K562 (cell line): Measurements from ENCODE around the gene ULBP2. TPM values are rescaled to one million over a fixed set of nuclear protein-coding genes. Genes with fewer than 3 reads are reported as not detected.

Experiments
- ATAC-seq: fragments of 200-7000 bp; cut with Tn5 transposase; 3 replicates; pipeline ENCODE4 v1.9.1; 2020; ENCODE audit warnings: moderate library complexity
- BruUV-seq: library from RNA; stranded (reverse); fragments of 400-500 nt; replicated peaks from 2 replicates; lab custom pipeline; 2021; lab: Mats Ljungman, UMichigan
- CTCF ChIA-PET: fragments of 300-600 bp; formaldehyde crosslinking; extraction: SDS; loops from one replicate; lab custom pipeline; 2021; ENCODE audit warnings: low intra/inter-chr PET ratio; lab: Yijun Ruan, JAX
- POLR2A ChIA-PET: fragments of 300-600, 350-650 bp; sonication (Branson Sonifier 250); formaldehyde crosslinking; extraction: SDS; loops from one replicate; lab custom pipeline; 2021; ENCODE audit warnings: antibody characterized with exemption, inconsistent platforms; lab: Yijun Ruan, JAX
- DNase-seq, 4 experiments: peaks; one replicate each; pipeline versions ENCODE4 v3.0.0 to v3.0.0-alpha.2; 2011 to 2018; ENCODE audit warnings: low spot score in 3 of 4, mixed read lengths in 3 of 4; ENCODE audit errors: extremely low read depth in 1 of 4
- FAIRE-seq: peaks from 2 replicates; lab custom pipeline; 2011; peaks lifted over from hg19 to GRCh38; lab: Jason Lieb, UNC
- H2AFZ ChIP-seq: 2 replicates; pipeline ENCODE4 v1.6.0; 2011; ENCODE audit warnings: low read depth, low read length, control low read depth, inconsistent platforms
- H3K27ac ChIP-seq: fragments of 200-600 bp; 3 replicates; pipeline ENCODE4 v1.8.0; 2011; ENCODE audit warnings: low read depth, mild to moderate bottlenecking, control low read depth, inconsistent platforms, low read length, moderate library complexity, mixed read lengths; ENCODE audit errors: extremely low read depth
- H3K27me3 ChIP-seq, 2 experiments: fragments of 300-600 bp in 1 of 2; 2 replicates in 1 of 2; 3 replicates in 1 of 2; pipeline versions ENCODE4 v1.6.0 to v1.8.0; 2011; ENCODE audit warnings: inconsistent platforms in 2 of 2, low read length in 2 of 2, mild to moderate bottlenecking in 1 of 2, mixed read lengths in 1 of 2, moderate library complexity in 1 of 2; ENCODE audit not compliant: control insufficient read depth in 2 of 2, insufficient read depth in 2 of 2
- H3K36me3 ChIP-seq: fragments of 300-600 bp; 3 replicates; pipeline ENCODE4 v1.8.0; 2011; ENCODE audit warnings: mild to moderate bottlenecking, low read length, inconsistent platforms; ENCODE audit not compliant: control insufficient read depth, insufficient read depth
- H3K4me1 ChIP-seq, 2 experiments: fragments of 200-600 bp in 1 of 2; replicated peaks in 1 of 2; 2 replicates in 1 of 2; 3 replicates in 1 of 2; pipeline versions ENCODE4 v1.5.1 to v1.8.0; 2011; ENCODE audit warnings: inconsistent platforms in 2 of 2, low read length in 2 of 2, mild to moderate bottlenecking in 1 of 2, mixed read lengths in 1 of 2, moderate library complexity in 1 of 2; ENCODE audit not compliant: control insufficient read depth in 2 of 2, insufficient read depth in 2 of 2
- H3K4me2 ChIP-seq: 2 replicates; pipeline ENCODE4 v1.6.1; 2011; ENCODE audit warnings: low read length, control low read depth, inconsistent platforms, mixed read lengths; ENCODE audit not compliant: insufficient read depth
- H3K4me3 ChIP-seq: fragments of 200-600 bp; sonication (generic), shearing (Covaris generic); 2 replicates; pipeline ENCODE4 v1.5.1; 2016; ENCODE audit warnings: control low read depth, inconsistent platforms
- H3K79me2 ChIP-seq: fragments of 200-600 bp; 3 replicates; pipeline ENCODE4 v1.8.0; 2011; ENCODE audit warnings: low read length, inconsistent platforms; ENCODE audit not compliant: control insufficient read depth, insufficient read depth
- H3K9ac ChIP-seq, 2 experiments: 2 replicates each; pipeline versions ENCODE4 v1.6.0 to v1.6.1; 2011; ENCODE audit warnings: low read depth in 2 of 2, low read length in 2 of 2, control low read depth in 1 of 2, inconsistent platforms in 1 of 2, mild to moderate bottlenecking in 1 of 2, mixed read lengths in 1 of 2; ENCODE audit not compliant: insufficient read depth in 1 of 2
- H3K9me1 ChIP-seq: one replicate; pipeline ENCODE4 v1.6.0; 2011; ENCODE audit warnings: inconsistent platforms, mild to moderate bottlenecking, low read length, moderate library complexity; ENCODE audit not compliant: control insufficient read depth, insufficient read depth
- H3K9me3 ChIP-seq: replicated peaks from 2 replicates; pipeline ENCODE4 v1.5.1; 2011; ENCODE audit warnings: low read depth, low read length, inconsistent platforms; ENCODE audit not compliant: control insufficient read depth, insufficient read depth
- H4K20me1 ChIP-seq: replicated peaks from 2 replicates; pipeline ENCODE4 v1.6.1; 2011; ENCODE audit warnings: low read length, inconsistent platforms, mixed read lengths; ENCODE audit not compliant: control insufficient read depth, insufficient read depth
- FOXA1 ChIP-seq: fragments of 450-650 bp; IDR thresholded peaks from 2 replicates; pipeline ENCODE4 v1.6.1; 2016; ENCODE audit warnings: mild to moderate bottlenecking, borderline replicate concordance
- HLTF ChIP-seq: fragments of 450-650 bp; IDR thresholded peaks from 2 replicates; pipeline ENCODE4 v1.6.1; 2016
- JUNB ChIP-seq: fragments of 450-650 bp; formaldehyde crosslinking; conservative IDR thresholded peaks from 2 replicates; pipeline ENCODE4 v1.4.0; 2020; ENCODE audit warnings: mild to moderate bottlenecking
- ZNF217 ChIP-seq: sonication (generic); formaldehyde crosslinking; IDR thresholded peaks from 2 replicates; pipeline ENCODE4 v1.8.0; 2022; ENCODE audit warnings: mild to moderate bottlenecking, missing genetic modification reagents
- ZNF280A ChIP-seq: fragments of 450-650 bp; IDR thresholded peaks from 2 replicates; pipeline ENCODE4 v1.6.1; 2018; ENCODE audit warnings: mild to moderate bottlenecking, low read depth; ENCODE audit not compliant: partially characterized antibody
- ZNF444 ChIP-seq: fragments of 250-450 bp; sonication (Bioruptor Pico); IDR thresholded peaks from 2 replicates; pipeline ENCODE4 v1.4.0; 2020; ENCODE audit warnings: mild to moderate bottlenecking, moderate library complexity
- ZNF699 ChIP-seq: fragments of 250-450 bp; sonication (Bioruptor Pico); IDR thresholded peaks from 2 replicates; pipeline ENCODE4 v1.8.0; 2021; ENCODE audit warnings: mild to moderate bottlenecking, moderate library complexity; ENCODE audit not compliant: insufficient replicate concordance
- WGBS: fragments of 100-300 bp; shearing (Covaris generic); methylation state at CpG from one replicate; pipeline ENCODE4 v1.1.6; 2016; ENCODE audit warnings: low coverage, mixed read lengths; ENCODE audit not compliant: insufficient coverage; ENCODE audit errors: missing lambda C conversion rate; 5-methylcytosine and 5-hydroxymethylcytosine counted together
- in situ Hi-C: fragments of 300-500 bp; cut with MboI; formaldehyde crosslinking; loops from 4 replicates; pipeline ENCODE4 v1.15.0; 2018; ENCODE audit warnings: inconsistent platforms, mixed read lengths
- intact Hi-C: fragments of 100-400 bp; cut with micrococcal nuclease; formaldehyde crosslinking; loops from 2 replicates; pipeline ENCODE4 v1.14.2; 2022
- polyA plus RNA-seq, 8 experiments: library from polyadenylated mRNA; depleted of rRNA in 4 of 8; stranded (reverse) in 5 of 8; unstranded in 3 of 8; fragments of >200 nt; fragmentation: Nextera tagmentation in 2 of 8; fragmentation: Illumina TruSeq in 1 of 8; extraction: Ambion mirVana in 2 of 8; extraction: Trizol in 1 of 8; gene quantifications; 2 replicates each; pipeline versions ENCODE4 v1.2.1 to v1.2.3, GENCODE V29; 2011 to 2014; ENCODE audit warnings: inconsistent platforms in 1 of 8, missing spikeins in 1 of 8
- total RNA-seq, 7 experiments: library from RNA; depleted of rRNA in 6 of 7; stranded (reverse); fragments of >200 nt in 6 of 7; fragmentation: Illumina TruSeq in 2 of 7; extraction: Trizol in 2 of 7; gene quantifications; 2 replicates each; pipeline versions ENCODE4 v1.2.1 to v1.2.3, GENCODE V29; 2011 to 2021; ENCODE audit warnings: low replicate concordance in 1 of 7
- TF ChIP-seq, protein P1 (sequence below): fragments of 450-650 bp; IDR thresholded peaks from 2 replicates; pipeline ENCODE4 v1.6.1; 2014; ENCODE audit warnings: low read depth, mild to moderate bottlenecking, moderate library complexity, borderline replicate concordance

The ULBP2 gene
- total and polyA plus RNA-seq, 9 of the 15 experiments (the other 6 are each of a cell fraction or from before 2014, with no cell fraction given): 0.50 to 5.3 (median 1.2) TPM

GRCh38 chr6:149909701-149910470 is 31.9 kb upstream of the ULBP2 start:
- no peak for ATAC-seq

More at GRCh38 chr6:149909701-149910470, 31.9 kb upstream of the ULBP2 start:
- DNase-seq (no peak), FAIRE-seq (no peak)
- Histone ChIP-seq H3K27me3 (peaks cover 23 to 60% of the 10 kb centered on the region in 2 experiments; a peak in 4 of 5 replicates), H4K20me1 (no peaks in the 10 kb centered on the region), H3K4me2 (no peak overlapping the region; the same call in 1 of the 2 replicates), H2AFZ (no peak overlapping the region), H3K9ac (no peak overlapping the region), H3K27ac (no peak overlapping the region), H3K9me3 (peaks cover 4% of the 10 kb centered on the region; the same call in 1 of the 2 replicates), H3K9me1 (no peaks in the 10 kb centered on the region), H3K36me3 (no peaks in the 10 kb centered on the region), H3K79me2 (no peaks in the 10 kb centered on the region), H3K4me1 (peaks cover 0 to 9% of the 10 kb centered on the region in 2 experiments; a peak in 2 of 5 replicates), H3K4me3 (no peak overlapping the region)
- in situ Hi-C loops: loop anchor here (25.0 kb wide), 1 partner anchor 873 kb away; no protein-coding TSS in a partner anchor
- ChIA-PET POLR2A (no interaction called here), CTCF (no interaction called here)
- TF ChIP-seq HLTF (no peak), ZNF444 (no peak), FOXA1 (no peak), ZNF217 (CRISPR knock-in tag) (no peak), JUNB (CRISPR knock-in tag) (no peak), ZNF699 (CRISPR knock-in tag) (no peak), ZNF280A (no peak)
- TF ChIP-seq, protein P1, sequence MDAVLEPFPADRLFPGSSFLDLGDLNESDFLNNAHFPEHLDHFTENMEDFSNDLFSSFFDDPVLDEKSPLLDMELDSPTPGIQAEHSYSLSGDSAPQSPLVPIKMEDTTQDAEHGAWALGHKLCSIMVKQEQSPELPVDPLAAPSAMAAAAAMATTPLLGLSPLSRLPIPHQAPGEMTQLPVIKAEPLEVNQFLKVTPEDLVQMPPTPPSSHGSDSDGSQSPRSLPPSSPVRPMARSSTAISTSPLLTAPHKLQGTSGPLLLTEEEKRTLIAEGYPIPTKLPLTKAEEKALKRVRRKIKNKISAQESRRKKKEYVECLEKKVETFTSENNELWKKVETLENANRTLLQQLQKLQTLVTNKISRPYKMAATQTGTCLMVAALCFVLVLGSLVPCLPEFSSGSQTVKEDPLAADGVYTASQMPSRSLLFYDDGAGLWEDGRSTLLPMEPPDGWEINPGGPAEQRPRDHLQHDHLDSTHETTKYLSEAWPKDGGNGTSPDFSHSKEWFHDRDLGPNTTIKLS: no peak
- no TSS peak for BruUV-seq
- intact Hi-C loops: no loop called here
- 0% methylated on average over 9 of the region's 9 CpGs for WGBS
